SK-N-SH (cell line): Measurements from ENCODE around the gene COP1. TPM values are rescaled to one million over a fixed set of nuclear protein-coding genes. Genes with fewer than 3 reads are reported as not detected.

ENCODE experiments used
- CTCF ChIA-PET: fragments of 300-600, 350-600 bp; formaldehyde crosslinking; extraction: SDS; loops from one replicate; lab custom pipeline; 2021; lab: Yijun Ruan, JAX
- POLR2A ChIA-PET: fragments of 350-600 bp; sonication (Branson Sonifier 250); formaldehyde crosslinking; extraction: SDS; loops from one replicate; lab custom pipeline; 2020; ENCODE audit warnings: antibody characterized with exemption, inconsistent platforms; lab: Yijun Ruan, JAX
- DNase-seq: peaks from one replicate; pipeline ENCODE4 v3.0.0; 2012
- H2AFZ ChIP-seq: fragments of 200-600 bp; sonication (generic); 2 replicates; pipeline ENCODE4 v1.8.1; 2016; ENCODE audit warnings: antibody characterized with exemption, mild to moderate bottlenecking, low read depth
- H3F3A ChIP-seq: fragments of 200-600 bp; sonication (generic); replicated peaks from 2 replicates; pipeline ENCODE3; 2016; ENCODE audit warnings: antibody characterized with exemption, mild to moderate bottlenecking; ENCODE audit not compliant: insufficient read depth
- H3K27ac ChIP-seq, 2 experiments: fragments of 200-500 bp in 1 of 2; fragments of 200-600 bp in 1 of 2; sonication (Bioruptor generic) in 1 of 2; sonication (generic), shearing (Covaris generic) in 1 of 2; 2 replicates each; pipeline versions ENCODE4 v1.5.1 to v1.6.1; 2014 to 2016; ENCODE audit warnings: low read depth in 2 of 2, inconsistent platforms in 1 of 2, low read length in 1 of 2, mild to moderate bottlenecking in 1 of 2, mixed read lengths in 1 of 2
- H3K27me3 ChIP-seq: fragments of 200-600 bp; sonication (generic), shearing (Covaris generic); 2 replicates; pipeline ENCODE4 v1.6.1; 2016; ENCODE audit warnings: mixed run types; ENCODE audit not compliant: insufficient read depth
- H3K36me3 ChIP-seq, 2 experiments: fragments of 200-500 bp in 1 of 2; fragments of 200-600 bp in 1 of 2; sonication (Bioruptor generic) in 1 of 2; sonication (generic) in 1 of 2; replicated peaks in 1 of 2; 2 replicates each; pipeline versions ENCODE3 to v1.5.1; 2014 to 2016; ENCODE audit warnings: low read length in 1 of 2, mild to moderate bottlenecking in 1 of 2; ENCODE audit not compliant: insufficient read depth in 2 of 2, control insufficient read depth in 1 of 2
- H3K4me1 ChIP-seq, 2 experiments: fragments of 200-500 bp in 1 of 2; fragments of 200-600 bp in 1 of 2; sonication (Bioruptor generic) in 1 of 2; sonication (generic), shearing (Covaris generic) in 1 of 2; 2 replicates each; pipeline versions ENCODE4 v1.5.1 to v1.6.1; 2014 to 2016; ENCODE audit warnings: low read depth in 1 of 2, low read length in 1 of 2, mixed run types in 1 of 2; ENCODE audit not compliant: insufficient read depth in 2 of 2, control insufficient read depth in 1 of 2
- H3K4me2 ChIP-seq: fragments of 200-600 bp; sonication (generic), shearing (Covaris generic); 2 replicates; pipeline ENCODE4 v1.6.1; 2017; ENCODE audit warnings: mixed run types
- H3K4me3 ChIP-seq, 2 experiments: fragments of 200-500 bp in 1 of 2; fragments of 200-600 bp in 1 of 2; sonication (Bioruptor generic) in 1 of 2; sonication (generic), shearing (Covaris generic) in 1 of 2; 2 replicates each; pipeline versions ENCODE4 v1.5.1 to v1.8.1; 2014 to 2016; ENCODE audit warnings: low read depth in 2 of 2, inconsistent platforms in 1 of 2, low read length in 1 of 2, mild to moderate bottlenecking in 1 of 2, mixed read lengths in 1 of 2, moderate library complexity in 1 of 2
- H3K79me2 ChIP-seq: fragments of 200-600 bp; sonication (generic); 2 replicates; pipeline ENCODE4 v1.8.1; 2017; ENCODE audit warnings: mild to moderate bottlenecking; ENCODE audit not compliant: insufficient read depth
- H3K9ac ChIP-seq: fragments of 200-600 bp; sonication (generic); 2 replicates; pipeline ENCODE4 v1.6.1; 2017; ENCODE audit warnings: mixed run types
- H3K9me2 ChIP-seq: fragments of 200-600 bp; sonication (generic); 2 replicates; pipeline ENCODE4 v1.6.1; 2017; ENCODE audit warnings: mixed run types
- H3K9me3 ChIP-seq: fragments of 200-600 bp; sonication (generic); 2 replicates; pipeline ENCODE4 v1.6.1; 2017; ENCODE audit warnings: mixed run types, mild to moderate bottlenecking, moderate library complexity
- H4K20me1 ChIP-seq: fragments of 200-600 bp; sonication (generic); 2 replicates; pipeline ENCODE4 v1.6.1; 2017; ENCODE audit warnings: mild to moderate bottlenecking, mixed run types; ENCODE audit not compliant: insufficient read depth
- CHD2 ChIP-seq: fragments of 150-350 bp; IDR thresholded peaks from 2 replicates; pipeline ENCODE4 v1.6.1; 2018; ENCODE audit warnings: low read length; ENCODE audit not compliant: partially characterized antibody
- ELF1 ChIP-seq: IDR thresholded peaks from 2 replicates; pipeline ENCODE4 v1.4.0; 2012
- EP300 ChIP-seq, 2 experiments: IDR thresholded peaks; 2 replicates each; pipeline versions ENCODE4 v1.4.0 to v1.6.1; 2012; ENCODE audit warnings: borderline replicate concordance in 1 of 2, low read depth in 1 of 2, low read length in 1 of 2
- EZH2phosphoT487 ChIP-seq: fragments of 200-600 bp; sonication (generic); IDR thresholded peaks from 2 replicates; pipeline ENCODE4 v1.6.1; 2017; ENCODE audit warnings: low read depth, mixed run types, mild to moderate bottlenecking, antibody characterized with exemption, moderate library complexity, borderline replicate concordance
- FOXJ3 ChIP-seq: sonication (generic); formaldehyde crosslinking; IDR thresholded peaks from 2 replicates; pipeline ENCODE4 v1.5.1; 2020; ENCODE audit warnings: mild to moderate bottlenecking, missing genetic modification reagents
- GABPA ChIP-seq: IDR thresholded peaks from 2 replicates; pipeline ENCODE4 v1.4.0; 2012; ENCODE audit warnings: low read depth, mild to moderate bottlenecking
- GATA2 ChIP-seq: sonication (generic); formaldehyde crosslinking; IDR thresholded peaks from 2 replicates; pipeline ENCODE4 v1.5.0; 2020; ENCODE audit warnings: mild to moderate bottlenecking, missing genetic modification reagents
- IRF3 ChIP-seq: fragments of 150-350 bp; IDR thresholded peaks from 2 replicates; pipeline ENCODE4 v1.6.1; 2016; ENCODE audit warnings: mild to moderate bottlenecking, low read depth, low read length
- JUND ChIP-seq: IDR thresholded peaks from 2 replicates; pipeline ENCODE4 v1.4.0; 2012
- MEF2A ChIP-seq: IDR thresholded peaks from 2 replicates; pipeline ENCODE4 v1.4.0; 2012; ENCODE audit warnings: low read depth, borderline replicate concordance
- MXI1 ChIP-seq: IDR thresholded peaks from 2 replicates; pipeline ENCODE4 v1.6.1; 2012; ENCODE audit warnings: mild to moderate bottlenecking, low read depth, low read length, improper control_type of control experiment
- NFIC ChIP-seq: IDR thresholded peaks from 2 replicates; pipeline ENCODE4 v1.4.0; 2012; ENCODE audit warnings: borderline replicate concordance
- NRF1 ChIP-seq: IDR thresholded peaks from 2 replicates; pipeline ENCODE4 v1.6.1; 2012; ENCODE audit warnings: low read depth, mild to moderate bottlenecking, low read length
- POLR2AphosphoS5 ChIP-seq: IDR thresholded peaks from 2 replicates; pipeline ENCODE4 v1.6.1; 2012; ENCODE audit warnings: low read depth, low read length
- RAD21 ChIP-seq: IDR thresholded peaks from 2 replicates; pipeline ENCODE4 v1.6.1; 2012; ENCODE audit warnings: mild to moderate bottlenecking, low read length
- RCOR1 ChIP-seq: fragments of 150-350 bp; IDR thresholded peaks from 2 replicates; pipeline ENCODE4 v1.6.1; 2017; ENCODE audit warnings: antibody characterized with exemption, low read length
- REST ChIP-seq: IDR thresholded peaks from 2 replicates; pipeline ENCODE4 v1.6.1; 2012; ENCODE audit warnings: mild to moderate bottlenecking, low read depth, low read length, moderate library complexity
- RFX5 ChIP-seq: IDR thresholded peaks from 2 replicates; pipeline ENCODE4 v1.6.1; 2012; ENCODE audit warnings: mild to moderate bottlenecking, improper control_type of control experiment, low read length
- RXRA ChIP-seq: IDR thresholded peaks from 2 replicates; pipeline ENCODE4 v1.4.0; 2012; ENCODE audit warnings: low read depth, mild to moderate bottlenecking, borderline replicate concordance
- TCF12 ChIP-seq: IDR thresholded peaks from 2 replicates; pipeline ENCODE4 v1.4.0; 2012
- TEAD4 ChIP-seq: IDR thresholded peaks from 2 replicates; pipeline ENCODE4 v1.4.0; 2012; ENCODE audit warnings: mild to moderate bottlenecking, borderline replicate concordance; ENCODE audit not compliant: insufficient read depth
- USF2 ChIP-seq: fragments of 150-350 bp; IDR thresholded peaks from 2 replicates; pipeline ENCODE4 v1.6.1; 2017; ENCODE audit warnings: antibody characterized with exemption, low read length, low read depth, borderline replicate concordance
- YY1 ChIP-seq: IDR thresholded peaks from 2 replicates; pipeline ENCODE4 v1.4.0; 2012; ENCODE audit warnings: low read depth, mild to moderate bottlenecking
- WGBS: methylation state at CpG from one replicate; pipeline ENCODE4 v1.1.6; 2017; ENCODE audit warnings: low lambda C conversion rate; 5-methylcytosine and 5-hydroxymethylcytosine counted together
- polyA plus RNA-seq, 3 experiments: library from polyadenylated mRNA; depleted of rRNA; stranded (reverse); fragments of >200 nt; gene quantifications; 2 replicates each; pipeline ENCODE4 v1.2.3, GENCODE V29; 2012

COP1 gene
- polyA plus RNA-seq, 1 of the 3 experiments (the other 2 are of a cell fraction): 10.3 TPM

GRCh38 chr1:176051402-176051801 lies 155.7 kb downstream of the COP1 start:
- Histone ChIP-seq H3K36me3 (peaks cover 0 to 3% of the 10 kb centered on the region in 2 experiments), H3K4me1 (peaks cover 0 to 12% of the 10 kb centered on the region in 2 experiments; a peak in 2 of 4 replicates), H3F3A (no peaks in the 10 kb centered on the region), H3K79me2 (no peaks in the 10 kb centered on the region), H3K27me3 (no peaks in the 10 kb centered on the region), H3K4me3 (no peak overlapping the region), H4K20me1 (no peaks in the 10 kb centered on the region), H3K27ac (no peak overlapping the region), H2AFZ (no peak overlapping the region), H3K9me3 (no peaks in the 10 kb centered on the region), H3K9me2 (no peaks in the 10 kb centered on the region), H3K4me2 (no peak overlapping the region), H3K9ac (no peak overlapping the region)
- WGBS: 94% methylated on average over 3 of the region's 3 CpGs
- CTCF ChIA-PET: interaction anchor here (0.8 to 2.9 kb wide), 5 partner anchors 19 to 900 kb away, joined by 3 to 12 read pairs (median 3); partner anchors contain the start of gene TNR
- DNase-seq: no peak
- POLR2A ChIA-PET: no interaction called here
- TF ChIP-seq MXI1 (peak; percentile 37; the same call in 1 of the 2 replicates), MEF2A (no peak)

- Histone ChIP-seq H3K36me3 (peaks cover 3 to 11% of the 10 kb centered on the region in 2 experiments), H3K4me1 (peaks cover 0 to 8% of the 10 kb centered on the region in 2 experiments; a peak in 2 of 4 replicates), H3K27me3 (no peaks in the 10 kb centered on the region), H3F3A (no peaks in the 10 kb centered on the region), H3K9ac (no peak overlapping the region), H3K9me2 (no peaks in the 10 kb centered on the region), H3K27ac (no peak overlapping the region; a peak in 1 of 4 replicates), H3K4me2 (no peak overlapping the region), H3K4me3 (no peak overlapping the region), H3K9me3 (no peaks in the 10 kb centered on the region), H2AFZ (no peak overlapping the region), H4K20me1 (no peaks in the 10 kb centered on the region), H3K79me2 (no peaks in the 10 kb centered on the region)
- ChIA-PET POLR2A (no interaction called here), CTCF (interaction anchor here (0.6 to 1.2 kb wide), 2 partner anchors 17 to 115 kb away, joined by 3 read pairs; no protein-coding TSS in a partner anchor)
- DNase-seq: peak; percentile 30
- TF ChIP-seq CHD2 (no peak), MXI1 (no peak), GATA2 (CRISPR knock-in tag) (peak; percentile 70), IRF3 (no peak), RFX5 (no peak), FOXJ3 (CRISPR knock-in tag) (no peak), RAD21 (no peak), NFIC (no peak), JUND (no peak), RCOR1 (peak; percentile 40; the same call in 1 of the 2 replicates), POLR2AphosphoS5 (0 out of 2 replicates have a peak, but pooled peaks have one; percentile 13), TEAD4 (no peak), TCF12 (peak; percentile 32; the same call in 1 of the 2 replicates), REST (no peak), GABPA (no peak), EP300 (IDR thresholded peaks at IDR 0.05; ENCODE audit: borderline replicate concordance in 1 of 2, low read depth in 1 of 2, low read length in 1 of 2) (peak in 1 of 2 experiments; percentile 34; a peak in 1 of 4 replicates), USF2 (no peak), NRF1 (no peak), YY1 (no peak), ELF1 (no peak), EZH2phosphoT487 (no peak), RXRA (no peak)
These were observed 157.5 kb downstream of the COP1 start for GRCh38 chr1:176049582-176049981.
